OCI-LY1 (cell line): ENCODE results near the gene BRCA1.
"Not testable (repeated sequence)": the region's sequence is repeated elsewhere in the genome, so short reads cannot be mapped to it uniquely, and the experiment has no call there.

Source experiments
- H2AFZ ChIP-seq: fragments of 200-600 bp; sonication (generic), shearing (Covaris generic); 2 replicates; pipeline ENCODE4 v1.6.0; 2014; ENCODE audit warnings: antibody characterized with exemption, mild to moderate bottlenecking, low read length
- H3F3A ChIP-seq: fragments of 200-600 bp; sonication (generic), shearing (Covaris generic); 2 replicates; pipeline ENCODE4 v1.6.0; 2014; ENCODE audit warnings: mild to moderate bottlenecking, antibody characterized with exemption, low read length, moderate library complexity; ENCODE audit not compliant: insufficient read depth
- H3K27ac ChIP-seq: fragments of 200-600 bp; sonication (generic); 2 replicates; pipeline ENCODE4 v1.5.1; 2014; ENCODE audit warnings: low read length, mixed run types, mild to moderate bottlenecking, low read depth; ENCODE audit not compliant: poor library complexity, severe bottlenecking
- H3K27me3 ChIP-seq: fragments of 200-600 bp; sonication (generic); 2 replicates; pipeline ENCODE4 v1.6.0; 2014; ENCODE audit warnings: antibody characterized with exemption, mild to moderate bottlenecking, low read length, moderate library complexity; ENCODE audit not compliant: insufficient read depth
- H3K36me3 ChIP-seq: fragments of 200-600 bp; sonication (generic); 2 replicates; pipeline ENCODE4 v1.6.1; 2014; ENCODE audit warnings: mild to moderate bottlenecking, antibody characterized with exemption, low read length, moderate library complexity, mixed read lengths; ENCODE audit not compliant: insufficient read depth
- H3K4me1 ChIP-seq: fragments of 200-600 bp; sonication (generic); 2 replicates; pipeline ENCODE4 v1.5.1; 2014; ENCODE audit warnings: mild to moderate bottlenecking, low read length, moderate library complexity; ENCODE audit not compliant: insufficient read depth, severe bottlenecking
- H3K4me2 ChIP-seq: fragments of 200-600 bp; sonication (generic), shearing (Covaris generic); 2 replicates; pipeline ENCODE4 v1.6.1; 2014; ENCODE audit warnings: low read length
- H3K4me3 ChIP-seq: fragments of 200-600 bp; sonication (generic); 2 replicates; pipeline ENCODE4 v1.5.1; 2014; ENCODE audit warnings: low read length, low read depth, mild to moderate bottlenecking, mixed read lengths; ENCODE audit not compliant: poor library complexity, severe bottlenecking
- H3K79me2 ChIP-seq: fragments of 200-600 bp; shearing (Covaris generic); 2 replicates; pipeline ENCODE4 v1.6.1; 2016; ENCODE audit warnings: mixed run types, low read length, mixed read lengths; ENCODE audit not compliant: insufficient read depth
- H3K9ac ChIP-seq: fragments of 200-600 bp; sonication (generic), shearing (Covaris generic); 2 replicates; pipeline ENCODE4 v1.6.1; 2014; ENCODE audit warnings: mild to moderate bottlenecking, low read length, mixed read lengths
- H3K9me2 ChIP-seq: fragments of 200-600 bp; sonication (generic), shearing (Covaris generic); 2 replicates; pipeline ENCODE4 v1.6.1; 2014; ENCODE audit warnings: low read depth, mild to moderate bottlenecking, low read length, mixed read lengths
- H3K9me3 ChIP-seq: fragments of 200-600 bp; shearing (Covaris generic); 2 replicates; pipeline ENCODE4 v1.6.1; 2014; ENCODE audit warnings: low read length, mixed read lengths
- H4K20me1 ChIP-seq: fragments of 200-600 bp; sonication (generic), shearing (Covaris generic); 2 replicates; pipeline ENCODE4 v1.6.0; 2016; ENCODE audit warnings: mild to moderate bottlenecking, low read length; ENCODE audit not compliant: insufficient read depth
- CTCF ChIP-seq: fragments of 200-600 bp; sonication (generic), shearing (Covaris generic); IDR thresholded peaks from 2 replicates; pipeline ENCODE4 v1.5.1; 2017; ENCODE audit warnings: mild to moderate bottlenecking, antibody characterized with exemption, low read length, moderate library complexity, mixed read lengths
- EZH2 ChIP-seq: fragments of 200-600 bp; sonication (generic), shearing (Covaris generic); IDR thresholded peaks from 2 replicates; pipeline ENCODE4 v1.8.0; 2017; ENCODE audit warnings: borderline replicate concordance, mixed run types, mild to moderate bottlenecking, antibody characterized with exemption, low read length, moderate library complexity, mixed read lengths

The BRCA1 gene

GRCh38 chr17:43170140-43170765 lies 45.1 kb upstream of the BRCA1 start:
- Histone ChIP-seq H3K9me2 (no peaks in the 10 kb centered on the region), H3K27ac (peak overlapping the region; percentile 93), H3K9me3 (no peaks in the 10 kb centered on the region), H3K9ac (peak overlapping the region; percentile 84), H3K4me3 (peak overlapping the region; percentile 77), H3K27me3 (no peaks in the 10 kb centered on the region), H3K4me1 (peaks cover 28% of the 10 kb centered on the region), H3K4me2 (peak overlapping the region; percentile 81), H3K36me3 (peaks cover 3% of the 10 kb centered on the region; the same call in 1 of the 2 replicates), H4K20me1 (no peaks in the 10 kb centered on the region), H3F3A (no peaks in the 10 kb centered on the region), H2AFZ (0 out of 2 replicates have a peak overlapping the region, but pooled peaks have one; percentile 9), H3K79me2 (peaks cover 18% of the 10 kb centered on the region)
- TF ChIP-seq CTCF: no peak
- no peak for TF ChIP-seq EZH2

GRCh38 chr17:43169561-43170139 lies 44.5 kb upstream of the BRCA1 start:
- H3K79me2 ChIP-seq: peaks cover 18% of the 10 kb centered on the region
- no peaks in the 10 kb centered on the region for H3K9me2 ChIP-seq
- H3K4me1 ChIP-seq: peaks cover 26% of the 10 kb centered on the region
- H3F3A ChIP-seq: no peaks in the 10 kb centered on the region
- peak overlapping the region; percentile 81 for H3K4me2 ChIP-seq
- no peaks in the 10 kb centered on the region for H4K20me1 ChIP-seq
- peak overlapping the region; percentile 73 for H3K9ac ChIP-seq
- peak overlapping the region; percentile 77 for H3K4me3 ChIP-seq
- TF ChIP-seq CTCF (no peak), EZH2 (no peak)
- H3K27me3 ChIP-seq: no peaks in the 10 kb centered on the region
- no peak overlapping the region for H2AFZ ChIP-seq
- H3K36me3 ChIP-seq: no peaks in the 10 kb centered on the region
- H3K9me3 ChIP-seq: no peaks in the 10 kb centered on the region
- peak overlapping the region; percentile 93 for H3K27ac ChIP-seq

GRCh38 chr17:43165971-43166370 lies 40.8 kb upstream of the BRCA1 start:
- H3K27ac ChIP-seq, H2AFZ ChIP-seq: not testable (repeated sequence)

GRCh38 chr17:43159957-43160356 lies 34.8 kb upstream of the BRCA1 start:
- H3K9me3 ChIP-seq, H3K9ac ChIP-seq, H3F3A ChIP-seq, H3K79me2 ChIP-seq, H3K27me3 ChIP-seq, H2AFZ ChIP-seq, H3K27ac ChIP-seq, H3K9me2 ChIP-seq, H3K4me2 ChIP-seq, H4K20me1 ChIP-seq, H3K4me1 ChIP-seq, H3K4me3 ChIP-seq: not testable (repeated sequence)
- peaks cover 14% of the 10 kb centered on the region for H3K36me3 ChIP-seq

More at GRCh38 chr17:43165971-43166370, 40.8 kb upstream of the BRCA1 start:
- H3K27me3 ChIP-seq, H3K4me2 ChIP-seq, H3K9ac ChIP-seq, H3K4me3 ChIP-seq, H3K9me2 ChIP-seq, H3F3A ChIP-seq, H3K9me3 ChIP-seq, H3K79me2 ChIP-seq, H4K20me1 ChIP-seq, H3K36me3 ChIP-seq: not testable (repeated sequence)
- peaks cover 15% of the 10 kb centered on the region for H3K4me1 ChIP-seq

GRCh38 chr17:43159232-43159631 lies 34.1 kb upstream of the BRCA1 start:
- H3K4me1 ChIP-seq, H3K9me3 ChIP-seq, H4K20me1 ChIP-seq, H3F3A ChIP-seq, H2AFZ ChIP-seq, H3K4me2 ChIP-seq, H3K9me2 ChIP-seq, H3K27me3 ChIP-seq, H3K79me2 ChIP-seq, H3K4me3 ChIP-seq, H3K27ac ChIP-seq, H3K9ac ChIP-seq: not testable (repeated sequence)
- H3K36me3 ChIP-seq: peaks cover 11% of the 10 kb centered on the region
